GM12892 (cell line): ENCODE results near the gene SMIM36.
"Not testable (repeated sequence)": the region's sequence is repeated elsewhere in the genome, so short reads cannot be mapped to it uniquely, and the experiment has no call there.

ENCODE experiments used
- DNase-seq: peaks from one replicate; pipeline ENCODE4 v3.0.0; 2011; ENCODE audit not compliant: insufficient read length
- FAIRE-seq: peaks from 2 replicates; lab custom pipeline; 2011; peaks lifted over from hg19 to GRCh38; lab: Jason Lieb, UNC
- POLR2A ChIP-seq: IDR thresholded peaks from 2 replicates; pipeline ENCODE4 v1.6.1; 2011; ENCODE audit warnings: low read depth, low read length, control low read depth
- POLR2AphosphoS5 ChIP-seq: IDR thresholded peaks from 2 replicates; pipeline ENCODE4 v1.6.1; 2011; ENCODE audit warnings: low read depth, low read length, control low read depth
- TAF1 ChIP-seq: IDR thresholded peaks from 2 replicates; pipeline ENCODE4 v1.6.1; 2011; ENCODE audit warnings: low read depth, mild to moderate bottlenecking, control low read depth, low read length, borderline replicate concordance

The SMIM36 gene

GRCh38 chr17:55496094-55496881 is 15.0 kb downstream of the SMIM36 start:
- TF ChIP-seq POLR2AphosphoS5 (no peak), TAF1 (no peak), POLR2A (no peak)
- no peak for DNase-seq
- no peak for FAIRE-seq

GRCh38 chr17:55495239-55495638 is 16.0 kb downstream of the SMIM36 start:
- DNase-seq = no peak
- no peak for FAIRE-seq

GRCh38 chr17:55492781-55493341 is 18.4 kb downstream of the SMIM36 start:
- TF ChIP-seq TAF1 (no peak), POLR2A (no peak), POLR2AphosphoS5 (no peak)
- no peak for DNase-seq
- no peak for FAIRE-seq

More at GRCh38 chr17:55495239-55495638, 16.0 kb downstream of the SMIM36 start:
- TF ChIP-seq POLR2AphosphoS5 (no peak), POLR2A (no peak), TAF1 (no peak)

- FAIRE-seq (no peak), DNase-seq (no peak)
- TF ChIP-seq TAF1 = no peak
- no peak for TF ChIP-seq POLR2AphosphoS5
- TF ChIP-seq POLR2A = no peak
Measured at GRCh38 chr17:55490376-55490775, 20.9 kb downstream of the SMIM36 start.

GRCh38 chr17:55487695-55488432 is 23.4 kb downstream of the SMIM36 start:
- DNase-seq (no peak), FAIRE-seq (no peak)
- TF ChIP-seq TAF1 (no peak), POLR2AphosphoS5 (no peak), POLR2A (no peak)

- no peak for FAIRE-seq
- no peak for DNase-seq
- TF ChIP-seq TAF1 (no peak), POLR2AphosphoS5 (no peak), POLR2A (no peak)
Measured at GRCh38 chr17:55484575-55484974, 26.7 kb downstream of the SMIM36 start.

GRCh38 chr17:55482591-55483389 is 28.5 kb downstream of the SMIM36 start:
- FAIRE-seq (no peak), DNase-seq (no peak)
- TF ChIP-seq TAF1 (no peak), POLR2A (no peak), POLR2AphosphoS5 (no peak)

GRCh38 chr17:55480631-55481315 is 30.5 kb downstream of the SMIM36 start:
- no peak for FAIRE-seq
- DNase-seq = no peak
- TF ChIP-seq POLR2A (no peak), TAF1 (no peak), POLR2AphosphoS5 (no peak)

GRCh38 chr17:55479903-55480302 is 31.3 kb downstream of the SMIM36 start:
- DNase-seq = no peak
- no peak for TF ChIP-seq POLR2AphosphoS5
- FAIRE-seq = no peak

GRCh38 chr17:55478971-55479370 is 32.3 kb downstream of the SMIM36 start:
- FAIRE-seq (no peak), DNase-seq (no peak)
- TF ChIP-seq POLR2A (no peak), TAF1 (no peak), POLR2AphosphoS5 (no peak)

- DNase-seq = no peak
- no peak for TF ChIP-seq POLR2AphosphoS5
- no peak for TF ChIP-seq TAF1
- no peak for TF ChIP-seq POLR2A
- no peak for FAIRE-seq
Measured at GRCh38 chr17:55466671-55467070, 44.6 kb downstream of the SMIM36 start.

- DNase-seq, FAIRE-seq: not testable (repeated sequence)
Measured at GRCh38 chr17:55465771-55466170, 45.5 kb downstream of the SMIM36 start.
